AG04449 (cell line): ENCODE data around the gene CLN3.
"Not testable (repeated sequence)": the region's sequence is repeated elsewhere in the genome, so short reads cannot be mapped to it uniquely, and the experiment has no call there.

ENCODE experiments used
- CTCF ChIA-PET: fragments of 350-600 bp; formaldehyde crosslinking; extraction: SDS; loops from one replicate; lab custom pipeline; 2021; ENCODE audit warnings: antibody characterized with exemption; lab: Yijun Ruan, JAX
- POLR2A ChIA-PET: fragments of 400-600, 350-600 bp; formaldehyde crosslinking; extraction: SDS; loops from one replicate; lab custom pipeline; 2020; ENCODE audit warnings: antibody characterized with exemption, inconsistent platforms; lab: Yijun Ruan, JAX
- DNase-seq: peaks from one replicate; pipeline ENCODE4 v3.0.0-alpha.2; 2010; ENCODE audit warnings: low read depth, low spot score
- H3K4me3 ChIP-seq: 2 replicates; pipeline ENCODE4 v1.5.1; 2011; ENCODE audit warnings: low read depth, mild to moderate bottlenecking, control low read depth, low read length
- TF ChIP-seq, protein P1 (sequence below): IDR thresholded peaks from one replicate; pipeline ENCODE4 v1.5.1; 2011; ENCODE audit warnings: mild to moderate bottlenecking, moderate library complexity, low read length, control low read depth, inconsistent platforms; ENCODE audit not compliant: insufficient read depth; ENCODE audit errors: missing control alignments

Gene CLN3

DNA sequence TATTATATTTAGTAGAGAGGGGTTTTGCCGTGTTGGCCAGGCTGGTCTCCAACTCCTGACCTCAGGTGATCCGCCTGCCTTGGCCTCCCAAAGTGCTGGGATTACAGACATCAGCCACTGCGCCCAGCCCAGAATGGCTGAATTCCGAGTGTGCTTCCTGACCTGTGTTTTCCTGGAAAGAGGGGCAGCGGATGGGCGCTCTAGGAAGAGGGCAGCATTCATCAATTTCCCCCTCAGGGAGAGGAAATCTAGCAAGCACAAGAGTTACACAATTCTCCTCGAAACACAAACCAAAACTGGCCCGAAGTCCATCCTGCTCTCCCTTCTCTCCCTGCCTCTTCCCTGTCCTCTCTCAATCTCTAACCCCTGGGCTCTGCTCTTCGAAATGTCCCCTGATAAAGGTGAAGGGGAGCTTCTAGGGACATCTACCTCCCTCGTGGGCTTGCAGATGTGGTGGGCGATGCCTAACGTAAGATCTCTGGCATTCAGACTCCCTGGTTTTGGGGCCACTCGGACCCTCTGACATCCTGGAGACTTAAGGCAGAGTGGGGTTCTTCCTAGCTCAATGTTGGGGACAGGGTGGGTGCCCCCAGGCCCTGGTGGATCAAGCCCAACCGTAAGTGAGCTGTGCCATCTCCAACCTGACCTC lies 13.7 kb upstream of the CLN3 start:
- CTCF ChIA-PET = no interaction called here
- TF ChIP-seq, protein P1, sequence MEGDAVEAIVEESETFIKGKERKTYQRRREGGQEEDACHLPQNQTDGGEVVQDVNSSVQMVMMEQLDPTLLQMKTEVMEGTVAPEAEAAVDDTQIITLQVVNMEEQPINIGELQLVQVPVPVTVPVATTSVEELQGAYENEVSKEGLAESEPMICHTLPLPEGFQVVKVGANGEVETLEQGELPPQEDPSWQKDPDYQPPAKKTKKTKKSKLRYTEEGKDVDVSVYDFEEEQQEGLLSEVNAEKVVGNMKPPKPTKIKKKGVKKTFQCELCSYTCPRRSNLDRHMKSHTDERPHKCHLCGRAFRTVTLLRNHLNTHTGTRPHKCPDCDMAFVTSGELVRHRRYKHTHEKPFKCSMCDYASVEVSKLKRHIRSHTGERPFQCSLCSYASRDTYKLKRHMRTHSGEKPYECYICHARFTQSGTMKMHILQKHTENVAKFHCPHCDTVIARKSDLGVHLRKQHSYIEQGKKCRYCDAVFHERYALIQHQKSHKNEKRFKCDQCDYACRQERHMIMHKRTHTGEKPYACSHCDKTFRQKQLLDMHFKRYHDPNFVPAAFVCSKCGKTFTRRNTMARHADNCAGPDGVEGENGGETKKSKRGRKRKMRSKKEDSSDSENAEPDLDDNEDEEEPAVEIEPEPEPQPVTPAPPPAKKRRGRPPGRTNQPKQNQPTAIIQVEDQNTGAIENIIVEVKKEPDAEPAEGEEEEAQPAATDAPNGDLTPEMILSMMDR = no peak
- POLR2A ChIA-PET = no interaction called here
- no peak for DNase-seq
- H3K4me3 ChIP-seq = no peak overlapping the region

DNA sequence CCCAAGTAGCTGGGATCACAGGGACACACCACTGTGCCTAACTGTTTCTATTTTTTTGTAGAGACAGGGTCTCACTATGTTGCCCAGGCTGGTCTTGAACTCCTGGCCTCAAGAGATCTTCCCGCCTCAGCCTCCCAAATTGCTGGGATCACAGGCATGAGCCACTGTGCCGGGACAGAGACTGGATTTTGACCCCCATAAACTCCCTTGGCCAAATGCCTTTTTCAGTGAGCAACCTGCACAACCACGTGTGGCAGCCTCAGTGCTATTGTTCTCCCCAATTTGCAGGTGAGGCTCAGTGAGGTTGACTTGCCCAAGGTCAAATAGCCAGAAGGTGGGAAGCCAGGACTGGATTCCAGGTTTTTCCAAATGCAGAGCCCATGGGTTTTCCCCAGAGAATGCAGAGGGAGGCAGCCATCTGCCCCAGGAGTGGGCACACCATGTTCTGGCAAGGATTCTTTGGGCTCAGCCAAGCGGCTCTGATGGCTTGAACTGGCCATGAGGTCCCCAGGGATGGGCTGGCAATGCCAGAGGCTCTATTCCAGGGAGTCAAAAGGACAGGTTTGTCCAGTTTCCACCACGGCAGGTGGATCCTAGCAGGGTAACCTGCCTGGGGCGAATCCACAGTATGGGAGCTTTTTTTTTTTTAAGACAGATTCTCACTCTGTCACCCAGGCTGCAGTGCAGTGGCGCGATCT lies 13.0 kb upstream of the CLN3 start:
- TF ChIP-seq, protein P1 = no peak
- ChIA-PET POLR2A (no interaction called here), CTCF (no interaction called here)
- H3K4me3 ChIP-seq = no peak overlapping the region
- no peak for DNase-seq

DNA sequence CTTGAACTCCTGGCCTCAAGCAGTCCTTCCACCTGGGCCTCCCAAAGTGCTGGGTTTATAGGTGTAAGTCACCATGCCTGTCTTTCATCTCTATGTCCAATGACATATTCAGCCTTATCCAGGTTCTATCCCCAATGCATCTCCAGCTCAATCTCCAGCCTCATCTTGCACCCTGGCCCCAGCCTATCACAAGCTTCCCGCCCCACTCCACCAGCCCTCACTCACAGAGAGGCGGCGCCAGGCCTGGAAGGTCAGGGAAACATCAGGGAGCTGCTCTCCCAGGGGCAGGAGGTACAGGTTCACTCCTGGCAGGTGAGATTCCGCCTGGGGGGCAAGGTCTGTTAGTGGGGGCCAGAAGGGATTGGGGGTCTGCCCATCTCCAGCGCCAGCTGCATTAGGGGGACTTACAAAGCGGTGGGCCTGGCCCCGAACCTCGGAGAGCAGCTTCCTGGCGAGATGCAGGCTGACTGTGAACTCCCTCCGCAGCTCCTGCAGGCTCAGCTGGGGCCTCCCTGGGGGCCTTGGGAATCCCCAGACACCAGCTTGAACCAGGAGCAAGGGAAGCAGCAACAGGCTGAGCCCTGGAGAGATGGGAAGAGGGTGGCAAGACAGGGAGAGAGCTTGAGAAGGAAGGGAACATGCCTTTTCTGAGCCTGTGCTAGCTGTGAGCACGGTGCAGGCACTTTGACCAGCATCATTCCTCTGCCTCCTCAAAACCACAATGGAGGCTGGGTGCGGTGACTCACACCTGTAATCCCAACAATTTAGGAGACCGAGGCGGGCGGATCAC lies 11.8 kb upstream of the CLN3 start:
- no peak for DNase-seq
- POLR2A ChIA-PET = no interaction called here
- CTCF ChIA-PET = interaction anchor here (1.5 kb wide), 1 partner anchor 10 kb away, joined by 4 read pairs; no protein-coding TSS in a partner anchor
- TF ChIP-seq, protein P1 = no peak
- H3K4me3 ChIP-seq = no peak overlapping the region

DNA sequence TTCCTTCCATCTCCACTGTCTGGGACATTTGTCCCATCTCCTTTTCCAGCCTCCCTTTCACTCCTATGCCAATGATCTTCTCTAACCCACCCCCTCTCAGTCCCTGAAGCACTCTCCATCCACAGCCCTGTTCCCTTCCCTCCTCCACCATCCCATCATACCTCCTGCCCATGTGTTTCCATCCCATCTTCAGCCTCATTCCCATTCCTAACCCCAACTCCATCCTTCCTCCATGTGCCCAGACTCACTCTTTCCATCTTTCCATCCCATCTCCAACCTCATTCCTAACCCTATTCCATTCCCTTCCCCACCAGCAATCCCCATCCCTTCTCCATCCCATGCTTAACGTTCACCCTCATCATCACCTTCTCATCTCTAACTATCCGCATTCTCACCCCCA lies 10.4 kb upstream of the CLN3 start:
- H3K4me3 ChIP-seq = no peak overlapping the region
- no peak for DNase-seq
- ChIA-PET CTCF (no interaction called here), POLR2A (no interaction called here)
- TF ChIP-seq, protein P1 = no peak

DNA sequence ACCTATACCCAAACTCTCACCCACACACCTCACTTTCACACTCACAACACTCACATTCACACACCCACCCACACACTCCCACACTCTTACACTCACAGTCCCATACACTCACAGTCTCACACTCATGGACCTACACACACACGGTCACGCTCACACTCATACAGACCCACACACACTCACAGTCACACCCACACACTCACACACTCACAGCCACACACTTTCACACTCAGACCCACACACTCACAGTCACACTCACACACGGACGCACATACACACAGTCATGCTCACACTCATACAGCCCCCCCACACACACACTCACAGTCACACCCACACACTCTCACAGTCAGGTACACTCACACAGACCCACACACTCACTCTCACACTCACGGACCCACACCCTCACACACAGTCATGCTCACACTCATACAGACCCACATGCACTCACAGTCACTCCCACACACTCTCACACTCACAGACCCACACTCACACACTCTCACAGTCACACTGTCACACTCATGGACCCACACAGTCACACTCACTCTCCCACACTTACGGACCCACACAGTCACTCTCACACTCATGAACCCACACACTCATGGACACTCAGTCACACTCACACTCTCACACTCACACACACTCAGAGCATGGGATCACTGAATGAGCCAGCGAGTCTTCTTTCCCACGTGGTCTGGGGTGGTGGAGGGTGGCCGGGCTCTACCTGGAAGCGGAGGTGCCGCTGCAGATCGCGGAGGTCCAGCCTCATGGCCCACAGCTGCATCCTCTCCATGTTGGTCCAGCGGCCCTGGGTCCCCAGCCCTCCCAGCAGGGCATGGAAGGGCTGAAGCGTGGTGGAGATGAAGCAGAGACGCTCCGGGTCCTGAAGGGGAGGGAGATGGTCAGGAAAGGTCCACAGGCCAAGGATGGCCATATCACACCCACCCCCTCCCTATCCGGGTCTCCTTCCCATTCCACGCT lies 9.7 kb upstream of the CLN3 start:
- DNase-seq = no peak
- H3K4me3 ChIP-seq = no peak overlapping the region
- ChIA-PET CTCF (no interaction called here), POLR2A (no interaction called here)
- TF ChIP-seq, protein P1 = no peak

DNA sequence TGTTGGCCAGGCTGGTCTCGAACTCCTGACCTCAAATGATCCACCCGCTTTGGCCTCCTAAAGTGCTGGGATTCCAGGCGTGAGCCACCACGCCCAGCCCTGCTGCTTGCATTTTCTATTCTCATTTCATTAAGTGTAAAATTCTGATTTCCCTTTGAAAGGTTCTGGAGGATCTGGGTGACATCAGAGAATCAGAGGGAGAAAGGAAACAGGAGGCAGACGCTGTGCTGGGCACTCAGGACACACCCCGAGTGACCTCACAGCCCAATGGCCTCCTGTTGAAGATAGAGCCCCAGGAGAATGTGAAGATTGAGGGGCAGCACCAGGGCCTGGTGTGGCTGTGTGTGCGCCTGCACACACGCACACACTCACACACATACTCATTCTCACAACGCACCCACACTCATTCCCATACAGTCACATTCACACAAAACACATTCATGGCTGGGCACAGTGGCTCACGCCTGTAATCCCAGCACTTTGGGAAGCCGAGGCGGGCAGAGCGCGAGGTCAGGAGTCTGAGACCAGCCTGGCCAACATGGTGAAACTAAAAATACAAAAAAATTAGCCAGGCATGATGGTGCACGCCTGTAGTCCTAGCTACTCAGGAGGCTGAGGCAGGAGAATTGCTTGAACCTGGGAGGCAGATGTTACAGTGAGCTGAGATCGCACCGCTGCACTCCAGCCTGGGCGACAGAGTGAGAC lies 8.8 kb upstream of the CLN3 start:
- DNase-seq, POLR2A ChIA-PET, H3K4me3 ChIP-seq, CTCF ChIA-PET: not testable (repeated sequence)
